HFFc6 (cell line): Measurements from ENCODE around the gene NKD2. TPM values are rescaled to one million over a fixed set of nuclear protein-coding genes. Genes with fewer than 3 reads are reported as not detected.
"Not testable (repeated sequence)": the region's sequence is repeated elsewhere in the genome, so short reads cannot be mapped to it uniquely, and the experiment has no call there.

ENCODE experiments used
- DNase-seq: peaks from one replicate; pipeline ENCODE4 v3.0.0-alpha.2; 2018
- H3K27ac Mint-ChIP-seq: 2 replicates; pipeline ENCODE4 v1.8.0; 2020; ENCODE audit warnings: mild to moderate bottlenecking, mixed read lengths
- H3K27me3 Mint-ChIP-seq: 2 replicates; pipeline ENCODE4 v1.8.0; 2021; ENCODE audit warnings: mild to moderate bottlenecking, moderate library complexity, mixed read lengths; ENCODE audit not compliant: insufficient read depth
- H3K36me3 Mint-ChIP-seq: 2 replicates; pipeline ENCODE4 v1.8.0; 2021; ENCODE audit warnings: low read depth, mixed read lengths
- H3K4me1 Mint-ChIP-seq: 2 replicates; pipeline ENCODE4 v1.8.0; 2020; ENCODE audit warnings: low read depth, mixed read lengths
- H3K4me3 Mint-ChIP-seq: 2 replicates; pipeline ENCODE4 v1.8.0; 2020; ENCODE audit warnings: mild to moderate bottlenecking, moderate library complexity, mixed read lengths
- H3K9me3 Mint-ChIP-seq: 2 replicates; pipeline ENCODE4 v1.8.0; 2020; ENCODE audit warnings: mild to moderate bottlenecking, mixed read lengths
- CTCF ChIP-seq: fragments of 200-600 bp; sonication (generic); IDR thresholded peaks from 2 replicates; pipeline ENCODE4 v1.5.0; 2021; ENCODE audit warnings: antibody characterized with exemption, mild to moderate bottlenecking
- total RNA-seq, 6 experiments: library from RNA; stranded (reverse); fragmentation: NEBNext Ultra II Directional; extraction: Animal tissue kit (Norgen Biotek cat#: 25700); gene quantifications; 2 replicates in 1 of 6; 3 replicates in 5 of 6; pipeline ENCODE4 v1.2.3, GENCODE V29; 2021

Gene NKD2
- total RNA-seq, 6 experiments from 2014 or later: not detected

- no peak overlapping the region for H3K4me3 Mint-ChIP-seq
- no peaks in the 10 kb centered on the region for H3K9me3 Mint-ChIP-seq
- peaks cover 38% of the 10 kb centered on the region for H3K27me3 Mint-ChIP-seq
Observed at GRCh38 chr5:997711-998110, 10.9 kb upstream of the NKD2 start.

GRCh38 chr5:998246-999031, 10.2 kb upstream of the NKD2 start:
- Mint-ChIP-seq H3K27me3 (peaks cover 39% of the 10 kb centered on the region), H3K4me3 (no peak overlapping the region), H3K4me1 (peaks cover 7% of the 10 kb centered on the region), H3K27ac (no peak overlapping the region), H3K9me3 (no peaks in the 10 kb centered on the region), H3K36me3 (no peaks in the 10 kb centered on the region)
- no peak for TF ChIP-seq CTCF
- DNase-seq: no peak

More at GRCh38 chr5:997711-998110, 10.9 kb upstream of the NKD2 start:
- DNase-seq: no peak
- Mint-ChIP-seq H3K4me1 (peaks cover 7% of the 10 kb centered on the region), H3K27ac (no peak overlapping the region), H3K36me3 (no peaks in the 10 kb centered on the region)
- no peak for TF ChIP-seq CTCF

- peaks cover 7% of the 10 kb centered on the region; the same call in 1 of the 2 replicates for H3K4me1 Mint-ChIP-seq
- H3K9me3 Mint-ChIP-seq: no peaks in the 10 kb centered on the region
- H3K36me3 Mint-ChIP-seq: no peaks in the 10 kb centered on the region
- TF ChIP-seq CTCF: no peak
- no peak for DNase-seq
- no peak overlapping the region for H3K4me3 Mint-ChIP-seq
- H3K27ac Mint-ChIP-seq: no peak overlapping the region
- peaks cover 40% of the 10 kb centered on the region for H3K27me3 Mint-ChIP-seq
Observed at GRCh38 chr5:999032-999501, 9.5 kb upstream of the NKD2 start.

GRCh38 chr5:999724-1000123, 8.9 kb upstream of the NKD2 start:
- DNase-seq: no peak
- Mint-ChIP-seq H3K4me1 (peaks cover 7% of the 10 kb centered on the region; the same call in 1 of the 2 replicates), H3K36me3 (no peaks in the 10 kb centered on the region), H3K4me3 (no peak overlapping the region), H3K9me3 (no peaks in the 10 kb centered on the region), H3K27me3 (peaks cover 43% of the 10 kb centered on the region), H3K27ac (no peak overlapping the region)
- TF ChIP-seq CTCF: no peak

- H3K4me1 Mint-ChIP-seq: peaks cover 7% of the 10 kb centered on the region; the same call in 1 of the 2 replicates
- no peaks in the 10 kb centered on the region for H3K36me3 Mint-ChIP-seq
- no peak overlapping the region for H3K4me3 Mint-ChIP-seq
- TF ChIP-seq CTCF: no peak
- no peak for DNase-seq
- peaks cover 43% of the 10 kb centered on the region for H3K27me3 Mint-ChIP-seq
- no peak overlapping the region for H3K27ac Mint-ChIP-seq
- H3K9me3 Mint-ChIP-seq: no peaks in the 10 kb centered on the region
Observed at GRCh38 chr5:1000329-1000728, 8.3 kb upstream of the NKD2 start.

GRCh38 chr5:1000831-1001230, 7.8 kb upstream of the NKD2 start:
- H3K4me3 Mint-ChIP-seq, H3K27ac Mint-ChIP-seq, H3K9me3 Mint-ChIP-seq, H3K4me1 Mint-ChIP-seq, DNase-seq, H3K36me3 Mint-ChIP-seq: not testable (repeated sequence)
- peaks cover 46% of the 10 kb centered on the region for H3K27me3 Mint-ChIP-seq
